ENCODE results near the gene BIRC5. TPM values are rescaled to one million over a fixed set of nuclear protein-coding genes. Genes with fewer than 3 reads are reported as not detected.
"Not testable (repeated sequence)": the region's sequence is repeated elsewhere in the genome, so short reads cannot be mapped to it uniquely, and the experiment has no call there.

The BIRC5 gene
- total and polyA plus RNA-seq, 12 donors, result 0.13 to 7.6 (median 0.61) TPM; not detected in 2

GRCh38 chr17:78232859-78233173 lies 18.8 kb downstream of the BIRC5 start:
- 89 to 97% methylated on average over 2 of the region's 2 CpGs for WGBS, 2 donors
- Histone ChIP-seq H3K27me3 (peaks cover 18 to 41% (median 37%) of the 10 kb centered on the region in 7 donors), H3K4me1 (peaks cover 0 to 17% (median 5%) of the 10 kb centered on the region in 9 donors), H3K9me3 (no peaks in the 10 kb centered on the region), H3K36me3 (no peaks in the 10 kb centered on the region), H3K27ac (no peak overlapping the region), H3K4me3 (no peak overlapping the region)
- DNase-seq, result no peak
- intact Hi-C loops (cut with DNase I), result no loop called here
- ATAC-seq, result no peak
- no peak for TF ChIP-seq CTCF (IDR thresholded peaks at IDR 0.05)

GRCh38 chr17:78233678-78234077 lies 19.6 kb downstream of the BIRC5 start:
- no peak for ATAC-seq
- Histone ChIP-seq H3K9me3 (no peaks in the 10 kb centered on the region), H3K4me3 (no peak overlapping the region), H3K36me3 (no peaks in the 10 kb centered on the region), H3K4me1 (peaks cover 0 to 17% (median 5%) of the 10 kb centered on the region in 9 donors), H3K27me3 (peaks cover 18 to 41% (median 37%) of the 10 kb centered on the region in 7 donors), H3K27ac (no peak overlapping the region)
- DNase-seq, result no peak
- intact Hi-C loops (cut with DNase I), result no loop called here
- no peak for TF ChIP-seq CTCF (IDR thresholded peaks at IDR 0.05)
- 92 to 93% methylated on average over 10 of the region's 10 CpGs for WGBS, 2 donors

GRCh38 chr17:78234261-78234865 lies 20.3 kb downstream of the BIRC5 start:
- 82 to 84% methylated on average over 17 of the region's 17 CpGs for WGBS, 2 donors

GRCh38 chr17:78235022-78235421 lies 21.0 kb downstream of the BIRC5 start:
- H3K4me3 ChIP-seq; intact Hi-C loops (cut with DNase I); H3K36me3 ChIP-seq; H3K9me3 ChIP-seq: not testable (repeated sequence)
- ATAC-seq (peak in 6 of 8 donors; percentile 44 to 89 (median 74)), DNase-seq (peak; percentile 58 to 79)
- Histone ChIP-seq H3K4me1 (peaks cover 0 to 17% (median 5%) of the 10 kb centered on the region in 9 donors), H3K27ac (peak overlapping the region in 7 of 10 donors; percentile 31 to 72 (median 56)), H3K27me3 (peaks cover 18 to 34% (median 32%) of the 10 kb centered on the region in 7 donors)
- WGBS, 2 donors, result 47 to 74% methylated on average over 6 of the region's 6 CpGs

More at GRCh38 chr17:78234261-78234865, 20.3 kb downstream of the BIRC5 start:
- H3K36me3 ChIP-seq, result no peaks in the 10 kb centered on the region
- H3K27me3 ChIP-seq, result peaks cover 18 to 40% (median 37%) of the 10 kb centered on the region in 7 donors
- H3K4me3 ChIP-seq, result no peak overlapping the region
- ATAC-seq (no peak), DNase-seq (no peak)
- H3K27ac ChIP-seq, result peak overlapping the region in 7 of 10 donors; percentile 31 to 72 (median 56)
- peaks cover 0 to 17% (median 5%) of the 10 kb centered on the region in 9 donors for H3K4me1 ChIP-seq
- intact Hi-C loops (cut with DNase I), result no loop called here
- no peaks in the 10 kb centered on the region for H3K9me3 ChIP-seq
- no peak for TF ChIP-seq CTCF (IDR thresholded peaks at IDR 0.05)

GRCh38 chr17:78235885-78236284 lies 21.8 kb downstream of the BIRC5 start:
- peaks cover 15 to 25% (median 23%) of the 10 kb centered on the region in 7 donors for H3K27me3 ChIP-seq
- H3K4me1 ChIP-seq, result peaks cover 0 to 17% (median 5%) of the 10 kb centered on the region in 9 donors
- ATAC-seq, result peak in 1 of 8 donors; percentile 21
- TF ChIP-seq CTCF (IDR thresholded peaks at IDR 0.05), result no peak
- H3K27ac ChIP-seq, result no peak overlapping the region
- DNase-seq, result no peak
- WGBS, 2 donors, result 86% methylated on average over 8 of the region's 8 CpGs
- no peaks in the 10 kb centered on the region for H3K9me3 ChIP-seq
- H3K4me3 ChIP-seq, result no peak overlapping the region
- no peaks in the 10 kb centered on the region for H3K36me3 ChIP-seq
- intact Hi-C loops (cut with DNase I), result no loop called here
